ENCODE results near the gene IGDCC3. TPM values are rescaled to one million over a fixed set of nuclear protein-coding genes. Genes with fewer than 3 reads are reported as not detected.
A peak's percentile ranks its signal among the peaks of the same experiment; 100 is the strongest.

Gene IGDCC3
- total RNA-seq, 1 experiment from 2014 or later, result 53.5 TPM

DNA sequence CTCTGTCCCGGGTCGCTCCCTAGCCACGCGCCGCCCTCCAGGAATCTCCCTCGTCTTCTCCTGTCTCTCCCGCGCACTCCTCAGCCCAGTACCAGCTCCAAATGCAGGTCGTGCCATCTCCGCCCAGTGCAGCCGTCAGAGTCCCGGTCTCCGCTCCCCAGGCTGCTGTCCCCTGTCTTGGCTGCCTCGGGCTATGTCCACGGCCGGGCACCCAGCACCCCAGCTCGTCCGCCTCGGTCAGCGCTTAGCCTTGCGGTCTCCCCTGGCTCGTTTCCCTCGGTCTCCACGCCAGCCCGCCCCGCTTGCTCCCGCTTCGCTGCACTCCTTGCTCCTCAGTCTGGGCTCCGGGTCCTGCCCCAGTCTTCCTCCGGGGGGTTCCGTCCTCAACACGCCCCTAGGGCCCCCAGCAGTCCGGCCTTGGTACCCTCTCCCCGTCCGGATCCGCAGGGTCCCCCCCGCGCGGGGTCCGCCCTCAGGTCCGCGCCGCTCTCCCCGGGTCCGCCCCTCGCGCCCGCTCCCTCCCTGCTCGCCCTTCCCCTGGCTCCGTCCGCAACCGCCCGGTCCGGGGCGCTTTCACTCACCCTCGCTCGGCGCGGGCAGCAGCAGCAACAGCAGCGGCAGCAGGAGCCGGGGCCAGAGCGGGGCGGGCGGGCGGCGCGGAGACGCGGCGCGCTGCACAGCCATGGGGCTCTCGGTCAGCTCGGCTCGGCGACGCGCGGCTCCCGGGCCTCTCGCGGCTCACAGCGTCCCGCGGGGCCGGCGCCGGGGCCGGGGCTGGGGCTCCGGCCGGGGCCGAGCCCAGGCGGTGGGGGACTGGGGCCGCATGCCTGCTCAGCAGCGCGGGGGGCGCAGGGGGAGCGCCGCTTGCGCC, 462 bp downstream of the IGDCC3 start:
- Mint-ChIP-seq H3K9me3 (no peaks in the 10 kb centered on the region), H3K36me3 (peaks cover 20% of the 10 kb centered on the region), H3K27me3 (ENCODE audit: low read depth) (peaks cover 24% of the 10 kb centered on the region), H3K4me3 (peak overlapping the region; percentile 94), H3K4me1 (peaks cover 44% of the 10 kb centered on the region), H3K27ac (no peak overlapping the region; the same call in none of the 2 replicates)
- ChIA-PET POLR2A (interaction anchor here (1.6 to 2.5 kb wide), 3 partner anchors 10 to 73 kb away, joined by 3 to 16 read pairs (median 4); partner anchors contain the start of gene RNU5B-1), CTCF (interaction anchor here (0.7 to 1.5 kb wide), 9 partner anchors 8 to 58 kb away, joined by 3 to 20 read pairs (median 5); no protein-coding TSS in a partner anchor)
- DNase-seq (ENCODE audit: low spot score) (peak; percentile 74), ATAC-seq (peak; percentile 41)
- TF ChIP-seq PRRX2 (CRISPR knock-in tag; IDR thresholded peaks at IDR 0.05), result no peak
- no peak for TF ChIP-seq ZNF423 (CRISPR knock-in tag; IDR thresholded peaks at IDR 0.05)
- TF ChIP-seq, protein P1, sequence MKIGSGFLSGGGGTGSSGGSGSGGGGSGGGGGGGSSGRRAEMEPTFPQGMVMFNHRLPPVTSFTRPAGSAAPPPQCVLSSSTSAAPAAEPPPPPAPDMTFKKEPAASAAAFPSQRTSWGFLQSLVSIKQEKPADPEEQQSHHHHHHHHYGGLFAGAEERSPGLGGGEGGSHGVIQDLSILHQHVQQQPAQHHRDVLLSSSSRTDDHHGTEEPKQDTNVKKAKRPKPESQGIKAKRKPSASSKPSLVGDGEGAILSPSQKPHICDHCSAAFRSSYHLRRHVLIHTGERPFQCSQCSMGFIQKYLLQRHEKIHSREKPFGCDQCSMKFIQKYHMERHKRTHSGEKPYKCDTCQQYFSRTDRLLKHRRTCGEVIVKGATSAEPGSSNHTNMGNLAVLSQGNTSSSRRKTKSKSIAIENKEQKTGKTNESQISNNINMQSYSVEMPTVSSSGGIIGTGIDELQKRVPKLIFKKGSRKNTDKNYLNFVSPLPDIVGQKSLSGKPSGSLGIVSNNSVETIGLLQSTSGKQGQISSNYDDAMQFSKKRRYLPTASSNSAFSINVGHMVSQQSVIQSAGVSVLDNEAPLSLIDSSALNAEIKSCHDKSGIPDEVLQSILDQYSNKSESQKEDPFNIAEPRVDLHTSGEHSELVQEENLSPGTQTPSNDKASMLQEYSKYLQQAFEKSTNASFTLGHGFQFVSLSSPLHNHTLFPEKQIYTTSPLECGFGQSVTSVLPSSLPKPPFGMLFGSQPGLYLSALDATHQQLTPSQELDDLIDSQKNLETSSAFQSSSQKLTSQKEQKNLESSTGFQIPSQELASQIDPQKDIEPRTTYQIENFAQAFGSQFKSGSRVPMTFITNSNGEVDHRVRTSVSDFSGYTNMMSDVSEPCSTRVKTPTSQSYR (CRISPR knock-in tag; IDR thresholded peaks at IDR 0.05), result no peak
- 0 out of 2 replicates have a peak, but pooled peaks have one; percentile 39 for TF ChIP-seq TCF7 (CRISPR knock-in tag; IDR thresholded peaks at IDR 0.05; ENCODE audit: low read depth)
- TF ChIP-seq CREB1 (CRISPR knock-in tag; IDR thresholded peaks at IDR 0.05), result no peak
- TF ChIP-seq, protein P2, sequence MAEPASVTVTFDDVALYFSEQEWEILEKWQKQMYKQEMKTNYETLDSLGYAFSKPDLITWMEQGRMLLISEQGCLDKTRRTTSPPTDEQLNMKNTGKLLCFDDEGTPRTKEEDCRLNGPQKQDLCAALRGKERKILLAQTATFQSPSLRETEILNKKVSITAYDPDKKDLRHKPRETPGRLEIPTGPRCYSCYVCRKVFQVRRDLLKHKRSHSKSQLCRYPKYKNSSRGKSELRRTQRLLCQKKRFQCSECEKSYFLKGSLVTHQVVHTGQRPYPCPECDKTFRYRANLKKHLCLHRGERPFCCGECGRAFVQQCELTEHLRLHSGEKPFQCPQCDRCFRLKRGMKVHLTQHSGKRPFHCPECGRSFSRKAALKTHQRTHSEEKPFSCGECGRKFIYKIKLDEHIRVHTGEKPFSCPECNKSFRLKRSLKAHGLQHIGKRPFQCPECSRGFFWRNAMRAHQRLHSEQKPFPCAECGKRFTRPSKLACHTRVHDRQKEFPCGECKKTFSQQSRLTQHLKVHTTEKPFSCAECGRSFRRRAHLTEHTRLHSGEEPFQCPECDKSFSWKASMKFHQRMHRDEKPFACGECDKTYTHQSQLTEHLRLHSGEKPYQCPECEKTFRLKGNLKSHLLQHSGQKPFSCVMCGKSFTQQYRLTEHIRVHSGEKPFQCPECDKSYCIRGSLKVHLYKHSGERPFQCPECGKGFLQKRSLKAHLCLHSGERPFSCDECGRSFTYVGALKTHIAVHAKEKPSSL (CRISPR knock-in tag; conservative IDR thresholded peaks at IDR 0.05), result no peak
- 0 out of 2 replicates have a peak, but pooled peaks have one; percentile 59 for TF ChIP-seq JUN (CRISPR knock-in tag; IDR thresholded peaks at IDR 0.05)
- TF ChIP-seq, protein P3, sequence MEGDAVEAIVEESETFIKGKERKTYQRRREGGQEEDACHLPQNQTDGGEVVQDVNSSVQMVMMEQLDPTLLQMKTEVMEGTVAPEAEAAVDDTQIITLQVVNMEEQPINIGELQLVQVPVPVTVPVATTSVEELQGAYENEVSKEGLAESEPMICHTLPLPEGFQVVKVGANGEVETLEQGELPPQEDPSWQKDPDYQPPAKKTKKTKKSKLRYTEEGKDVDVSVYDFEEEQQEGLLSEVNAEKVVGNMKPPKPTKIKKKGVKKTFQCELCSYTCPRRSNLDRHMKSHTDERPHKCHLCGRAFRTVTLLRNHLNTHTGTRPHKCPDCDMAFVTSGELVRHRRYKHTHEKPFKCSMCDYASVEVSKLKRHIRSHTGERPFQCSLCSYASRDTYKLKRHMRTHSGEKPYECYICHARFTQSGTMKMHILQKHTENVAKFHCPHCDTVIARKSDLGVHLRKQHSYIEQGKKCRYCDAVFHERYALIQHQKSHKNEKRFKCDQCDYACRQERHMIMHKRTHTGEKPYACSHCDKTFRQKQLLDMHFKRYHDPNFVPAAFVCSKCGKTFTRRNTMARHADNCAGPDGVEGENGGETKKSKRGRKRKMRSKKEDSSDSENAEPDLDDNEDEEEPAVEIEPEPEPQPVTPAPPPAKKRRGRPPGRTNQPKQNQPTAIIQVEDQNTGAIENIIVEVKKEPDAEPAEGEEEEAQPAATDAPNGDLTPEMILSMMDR (IDR thresholded peaks at IDR 0.05), result no peak
- no peak for TF ChIP-seq OVOL2 (CRISPR knock-in tag; IDR thresholded peaks at IDR 0.05; ENCODE audit: borderline replicate concordance)
- TF ChIP-seq, protein P4, sequence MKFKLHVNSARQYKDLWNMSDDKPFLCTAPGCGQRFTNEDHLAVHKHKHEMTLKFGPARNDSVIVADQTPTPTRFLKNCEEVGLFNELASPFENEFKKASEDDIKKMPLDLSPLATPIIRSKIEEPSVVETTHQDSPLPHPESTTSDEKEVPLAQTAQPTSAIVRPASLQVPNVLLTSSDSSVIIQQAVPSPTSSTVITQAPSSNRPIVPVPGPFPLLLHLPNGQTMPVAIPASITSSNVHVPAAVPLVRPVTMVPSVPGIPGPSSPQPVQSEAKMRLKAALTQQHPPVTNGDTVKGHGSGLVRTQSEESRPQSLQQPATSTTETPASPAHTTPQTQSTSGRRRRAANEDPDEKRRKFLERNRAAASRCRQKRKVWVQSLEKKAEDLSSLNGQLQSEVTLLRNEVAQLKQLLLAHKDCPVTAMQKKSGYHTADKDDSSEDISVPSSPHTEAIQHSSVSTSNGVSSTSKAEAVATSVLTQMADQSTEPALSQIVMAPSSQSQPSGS (CRISPR knock-in tag; IDR thresholded peaks at IDR 0.05; ENCODE audit: borderline replicate concordance, low read depth), result no peak
- no peak for TF ChIP-seq EMX1 (CRISPR knock-in tag; IDR thresholded peaks at IDR 0.05)
- TF ChIP-seq GABPB1 (CRISPR knock-in tag; IDR thresholded peaks at IDR 0.05), result no peak
- TF ChIP-seq TP53 (CRISPR knock-in tag; IDR thresholded peaks at IDR 0.05), result no peak
- no peak for TF ChIP-seq SOX15 (CRISPR knock-in tag; IDR thresholded peaks at IDR 0.05)
- TF ChIP-seq SP1 (CRISPR knock-in tag; conservative IDR thresholded peaks at IDR 0.05), result no peak
- TF ChIP-seq IRF2 (CRISPR knock-in tag; IDR thresholded peaks at IDR 0.05; ENCODE audit: borderline replicate concordance, low read depth), result no peak
- TF ChIP-seq, protein P5, sequence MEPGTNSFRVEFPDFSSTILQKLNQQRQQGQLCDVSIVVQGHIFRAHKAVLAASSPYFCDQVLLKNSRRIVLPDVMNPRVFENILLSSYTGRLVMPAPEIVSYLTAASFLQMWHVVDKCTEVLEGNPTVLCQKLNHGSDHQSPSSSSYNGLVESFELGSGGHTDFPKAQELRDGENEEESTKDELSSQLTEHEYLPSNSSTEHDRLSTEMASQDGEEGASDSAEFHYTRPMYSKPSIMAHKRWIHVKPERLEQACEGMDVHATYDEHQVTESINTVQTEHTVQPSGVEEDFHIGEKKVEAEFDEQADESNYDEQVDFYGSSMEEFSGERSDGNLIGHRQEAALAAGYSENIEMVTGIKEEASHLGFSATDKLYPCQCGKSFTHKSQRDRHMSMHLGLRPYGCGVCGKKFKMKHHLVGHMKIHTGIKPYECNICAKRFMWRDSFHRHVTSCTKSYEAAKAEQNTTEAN (CRISPR knock-in tag; IDR thresholded peaks at IDR 0.05), result peak; percentile 12; the same call in 1 of the 2 replicates
- 0 out of 2 replicates have a peak, but pooled peaks have one; percentile 41 for TF ChIP-seq TEAD4 (CRISPR knock-in tag; IDR thresholded peaks at IDR 0.05)
- no peak for TF ChIP-seq ZNF232 (CRISPR knock-in tag; IDR thresholded peaks at IDR 0.05)
- TF ChIP-seq SMAD4 (CRISPR knock-in tag; IDR thresholded peaks at IDR 0.05), result no peak
- no peak; the same call in 1 of the 2 replicates for TF ChIP-seq CBFB (CRISPR knock-in tag; IDR thresholded peaks at IDR 0.05; ENCODE audit: low read depth)
- TF ChIP-seq, protein P6, sequence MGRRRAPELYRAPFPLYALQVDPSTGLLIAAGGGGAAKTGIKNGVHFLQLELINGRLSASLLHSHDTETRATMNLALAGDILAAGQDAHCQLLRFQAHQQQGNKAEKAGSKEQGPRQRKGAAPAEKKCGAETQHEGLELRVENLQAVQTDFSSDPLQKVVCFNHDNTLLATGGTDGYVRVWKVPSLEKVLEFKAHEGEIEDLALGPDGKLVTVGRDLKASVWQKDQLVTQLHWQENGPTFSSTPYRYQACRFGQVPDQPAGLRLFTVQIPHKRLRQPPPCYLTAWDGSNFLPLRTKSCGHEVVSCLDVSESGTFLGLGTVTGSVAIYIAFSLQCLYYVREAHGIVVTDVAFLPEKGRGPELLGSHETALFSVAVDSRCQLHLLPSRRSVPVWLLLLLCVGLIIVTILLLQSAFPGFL (CRISPR knock-in tag; IDR thresholded peaks at IDR 0.05; ENCODE audit: borderline replicate concordance), result no peak
- no peak for TF ChIP-seq KAT7 (CRISPR knock-in tag; IDR thresholded peaks at IDR 0.05; ENCODE audit: borderline replicate concordance)
- no peak for TF ChIP-seq SMAD3 (CRISPR knock-in tag; IDR thresholded peaks at IDR 0.05; ENCODE audit: borderline replicate concordance)
- no peak for TF ChIP-seq CREM (CRISPR knock-in tag; IDR thresholded peaks at IDR 0.05)
- TF ChIP-seq NR2C2 (CRISPR knock-in tag; IDR thresholded peaks at IDR 0.05), result no peak
- TF ChIP-seq ATF1 (CRISPR knock-in tag; IDR thresholded peaks at IDR 0.05), result no peak
